Fibroblast of skin of back (primary cell): ENCODE measurements around the gene FOXP1.

Experiments
- DNase-seq: peaks from one replicate; pipeline ENCODE4 v3.0.0-alpha.2; 2013

Gene FOXP1

DNA sequence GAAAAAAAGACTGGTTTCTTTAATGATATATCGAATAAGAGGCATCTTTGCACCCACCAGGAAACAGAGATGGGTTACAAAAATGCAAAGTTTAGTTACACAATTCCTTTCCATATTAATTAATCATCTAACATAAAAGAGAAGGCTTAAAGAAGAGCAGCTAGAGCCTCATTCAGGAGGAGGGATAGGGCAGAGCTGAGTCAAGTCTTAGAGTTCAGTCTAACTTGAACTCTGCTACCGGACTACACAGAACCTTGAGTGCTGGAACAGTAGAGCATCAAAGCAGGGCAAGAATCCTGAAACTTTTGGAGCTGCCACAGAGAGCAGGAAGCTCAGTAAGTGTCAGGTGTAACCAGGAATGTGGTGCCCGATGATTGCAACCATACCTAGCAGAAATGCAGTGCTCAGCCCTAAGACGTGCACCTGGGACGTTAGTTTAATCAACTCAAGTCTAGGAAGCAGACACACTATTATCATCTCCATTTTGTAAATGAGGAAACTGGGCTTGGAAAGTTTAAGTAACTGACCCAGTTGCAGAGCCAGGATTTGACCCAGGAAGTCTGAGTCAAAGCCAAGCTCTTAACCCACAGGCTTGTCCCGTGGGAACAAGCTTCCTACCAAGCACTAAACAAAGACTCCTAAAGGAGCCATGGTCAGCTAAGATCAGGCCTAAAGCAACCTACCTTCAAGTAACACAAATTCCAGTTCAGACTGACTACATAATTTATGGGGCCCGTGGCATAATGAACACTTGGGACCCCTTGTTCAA lies 187.4 kb downstream of the FOXP1 start:
- DNase-seq: peak; percentile 68

- DNase-seq: no peak
Measured at GRCh38 chr3:71395470-71395869, 188.1 kb downstream of the FOXP1 start.

- no peak for DNase-seq
Measured at GRCh38 chr3:71393745-71394144, 189.8 kb downstream of the FOXP1 start.

GRCh38 chr3:71393093-71393492 lies 190.4 kb downstream of the FOXP1 start:
- peak; percentile 64 for DNase-seq

DNA sequence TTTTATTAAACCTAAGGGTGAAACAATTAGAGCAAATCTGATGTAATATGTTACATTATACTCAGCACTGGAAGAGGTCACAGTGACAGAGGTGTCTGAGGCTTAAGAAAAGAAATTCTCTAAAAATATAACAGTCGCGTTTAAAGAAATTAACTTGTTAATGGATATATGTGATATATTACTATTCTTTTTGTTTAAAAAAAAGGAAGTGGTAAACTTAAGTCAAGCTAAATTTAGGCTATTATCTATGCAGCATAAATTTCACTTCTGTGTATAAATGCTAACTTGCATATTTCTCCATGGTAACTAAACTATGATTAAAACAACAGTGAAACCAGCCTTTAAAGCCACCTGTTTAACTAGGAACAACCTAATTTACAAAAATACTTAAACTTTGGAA lies 191.3 kb downstream of the FOXP1 start:
- DNase-seq: no peak

DNA sequence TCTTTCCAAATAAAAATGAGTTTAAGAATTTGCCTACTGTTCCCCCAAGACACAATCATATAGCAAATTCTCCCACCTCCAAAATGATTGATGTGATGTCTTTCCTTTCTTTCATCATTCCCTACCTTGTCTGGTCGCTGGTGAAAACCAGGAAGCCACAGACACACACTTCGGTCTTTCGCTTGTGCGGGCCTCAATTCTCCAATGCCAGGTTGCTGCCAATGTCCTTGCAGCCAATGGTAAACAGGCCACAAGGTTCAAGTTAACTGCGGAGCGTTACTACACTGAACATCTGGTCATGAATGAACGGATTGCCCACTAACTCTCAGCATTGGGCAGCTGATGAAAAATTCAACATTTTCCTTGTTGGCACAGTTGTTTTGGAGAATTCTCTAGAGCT lies 192.2 kb downstream of the FOXP1 start:
- DNase-seq: no peak

- peak; percentile 74 for DNase-seq
Measured at GRCh38 chr3:71389911-71390573, 193.5 kb downstream of the FOXP1 start.

DNA sequence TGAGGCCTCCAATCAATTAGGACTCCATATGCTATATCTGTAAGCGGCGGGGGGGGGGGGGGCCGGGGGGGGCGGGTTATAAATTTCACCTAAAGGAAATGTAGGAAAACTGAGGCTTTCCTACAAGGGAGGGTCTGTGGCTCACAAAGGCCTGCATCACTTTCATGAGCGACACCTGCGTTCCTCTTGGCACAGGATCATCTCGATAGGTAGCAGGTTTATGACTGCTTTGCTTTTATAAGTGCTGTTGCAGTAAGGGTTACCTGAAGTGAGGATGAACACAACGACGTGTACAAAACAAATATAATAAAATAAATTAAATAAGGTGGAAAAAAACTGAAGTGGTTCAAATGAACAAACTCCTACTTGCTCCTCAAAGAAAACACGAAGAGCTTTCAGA lies 194.3 kb downstream of the FOXP1 start:
- DNase-seq: no peak

DNA sequence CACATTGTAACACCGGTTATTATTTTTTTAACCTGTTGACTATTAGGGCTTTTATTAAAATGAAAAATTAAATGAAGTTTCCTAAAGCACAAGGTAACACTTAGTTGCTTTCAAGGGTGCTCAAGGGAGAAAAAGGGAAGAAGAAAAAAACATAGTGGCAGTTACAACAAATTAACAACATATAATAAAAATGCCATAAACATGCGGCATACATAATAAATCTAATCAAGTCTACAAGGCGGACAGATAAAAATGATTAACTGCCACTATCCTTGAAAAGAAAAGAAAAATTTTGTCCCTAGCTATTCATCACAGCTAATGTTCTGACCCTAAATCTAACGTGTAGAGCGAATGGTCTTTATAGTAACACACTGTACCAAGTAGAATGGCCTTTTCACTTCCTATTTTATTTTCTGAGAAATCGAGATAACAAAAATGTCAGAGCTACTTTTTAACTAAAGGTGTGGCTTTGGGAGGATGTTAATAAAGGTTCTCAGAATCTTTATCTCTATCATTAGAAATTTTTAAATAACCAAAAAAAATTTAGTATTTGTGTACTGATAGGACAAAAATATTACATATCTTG lies 194.9 kb downstream of the FOXP1 start:
- no peak for DNase-seq

DNA sequence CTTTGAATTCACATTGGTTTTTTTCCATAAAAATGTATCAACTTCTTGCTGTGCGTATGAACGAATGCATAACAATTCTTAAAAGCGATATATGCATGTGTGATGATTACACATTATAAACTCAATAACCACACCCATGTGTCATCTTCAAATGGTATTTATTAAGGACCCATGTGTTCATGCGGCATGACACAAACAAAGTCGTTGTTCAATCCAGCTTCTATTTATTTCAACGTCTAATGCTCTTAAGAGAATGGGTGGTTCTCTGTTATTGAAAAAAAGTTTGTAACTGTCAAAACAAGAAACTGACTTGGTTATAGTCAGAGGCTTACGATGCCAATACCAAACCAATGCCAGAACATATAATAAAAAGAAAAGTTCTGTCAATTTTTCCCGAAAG lies 195.9 kb downstream of the FOXP1 start:
- DNase-seq: no peak

DNA sequence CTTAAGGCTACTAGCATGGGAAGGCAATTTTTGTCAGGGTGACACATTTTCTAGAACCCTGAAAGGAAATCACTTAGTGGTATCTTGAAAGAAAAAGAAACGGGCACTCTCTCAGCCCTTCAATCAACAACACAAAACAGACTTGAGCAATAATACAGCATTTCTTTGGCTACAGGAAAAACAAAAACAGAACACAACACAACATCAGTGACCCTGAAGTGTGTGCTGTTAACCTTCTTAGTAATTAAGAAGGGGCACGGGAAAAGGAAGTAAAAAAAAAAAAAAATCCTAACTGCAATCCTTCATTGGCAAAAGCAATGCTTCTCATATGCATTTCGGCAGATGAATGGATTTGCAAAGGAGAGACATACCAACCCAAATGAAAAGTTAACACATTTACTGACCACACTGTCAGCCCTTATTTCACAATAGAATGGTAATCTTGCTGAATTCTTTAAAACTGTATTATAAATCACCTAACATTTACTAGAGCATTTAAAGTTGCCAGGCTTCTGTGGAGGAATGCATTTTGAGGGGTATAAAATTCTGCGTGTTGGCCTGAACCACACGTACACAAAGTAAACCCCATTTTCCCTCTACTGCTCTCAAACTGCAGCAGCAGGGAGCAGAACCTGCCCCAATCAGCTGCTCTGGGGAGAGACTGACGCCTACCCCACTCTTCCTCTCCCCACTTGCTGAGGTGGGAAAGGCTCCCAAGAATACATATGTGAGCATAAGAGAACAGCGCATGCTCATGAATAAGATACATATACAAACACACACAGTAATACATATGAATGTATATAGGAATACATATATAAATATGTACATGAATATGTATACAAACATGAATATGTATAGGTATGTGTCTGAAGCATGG lies 198.5 kb downstream of the FOXP1 start:
- no peak for DNase-seq

- peak; percentile 70 for DNase-seq
Measured at GRCh38 chr3:71384388-71384787, 199.1 kb downstream of the FOXP1 start.

DNA sequence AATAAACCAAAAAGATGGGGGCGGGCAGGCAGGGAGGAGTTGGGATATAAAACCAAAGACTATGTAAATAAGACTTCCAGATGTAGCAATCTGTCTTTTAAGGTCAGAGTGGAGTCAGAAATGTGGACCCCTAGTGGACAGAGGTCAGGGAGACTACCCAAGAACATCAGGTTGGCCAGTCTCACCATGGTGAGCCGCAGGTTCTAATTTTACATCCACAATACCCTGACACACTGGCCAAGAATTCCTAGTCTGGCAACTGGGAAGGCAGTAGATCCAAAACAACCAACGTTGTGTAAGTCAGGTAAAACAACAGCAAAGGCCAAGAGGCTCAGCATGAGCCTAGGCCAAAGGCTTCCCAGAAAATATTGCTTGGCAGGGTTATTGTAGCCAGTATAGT lies 203.4 kb downstream of the FOXP1 start:
- peak; percentile 27 for DNase-seq

GRCh38 chr3:71378509-71378908 lies 205.0 kb downstream of the FOXP1 start:
- DNase-seq: no peak

DNA sequence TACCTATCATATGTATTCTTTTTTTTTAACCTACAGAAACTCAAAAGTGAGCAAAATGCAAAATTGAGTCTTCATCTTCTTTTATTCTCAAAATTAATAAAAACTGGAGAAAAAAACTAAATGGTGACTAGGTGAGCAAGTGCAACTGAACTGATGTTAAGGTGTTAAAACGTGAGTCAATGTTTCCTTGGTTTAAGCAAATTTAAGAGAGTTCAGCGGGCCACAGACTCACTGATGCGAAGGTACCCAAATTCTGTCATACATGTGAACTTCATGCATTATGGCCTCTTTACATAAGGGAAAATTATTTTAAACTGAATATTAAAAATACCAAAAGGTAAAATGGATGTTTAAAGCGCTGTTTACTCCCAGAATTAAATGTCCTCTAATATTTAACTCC lies 206.6 kb downstream of the FOXP1 start:
- no peak for DNase-seq

DNA sequence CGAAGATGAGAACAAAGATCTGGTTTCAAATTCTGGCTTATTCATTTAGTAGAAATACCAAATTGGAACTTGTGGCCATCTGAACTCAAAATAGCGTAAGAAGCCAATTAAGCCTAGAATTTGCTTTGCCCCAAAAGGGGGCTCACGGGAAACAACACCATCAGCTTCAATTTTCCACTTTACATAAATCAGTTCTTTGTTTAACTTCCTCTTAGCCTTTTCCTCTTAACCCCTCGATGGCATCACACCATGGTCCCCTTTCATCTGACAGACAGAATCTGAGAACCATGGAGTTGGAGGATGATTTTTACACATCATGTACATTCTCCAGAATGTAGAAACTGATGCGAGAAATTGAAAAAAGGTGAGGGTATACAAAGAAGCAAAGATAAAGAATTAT lies 207.0 kb downstream of the FOXP1 start:
- DNase-seq: no peak

DNA sequence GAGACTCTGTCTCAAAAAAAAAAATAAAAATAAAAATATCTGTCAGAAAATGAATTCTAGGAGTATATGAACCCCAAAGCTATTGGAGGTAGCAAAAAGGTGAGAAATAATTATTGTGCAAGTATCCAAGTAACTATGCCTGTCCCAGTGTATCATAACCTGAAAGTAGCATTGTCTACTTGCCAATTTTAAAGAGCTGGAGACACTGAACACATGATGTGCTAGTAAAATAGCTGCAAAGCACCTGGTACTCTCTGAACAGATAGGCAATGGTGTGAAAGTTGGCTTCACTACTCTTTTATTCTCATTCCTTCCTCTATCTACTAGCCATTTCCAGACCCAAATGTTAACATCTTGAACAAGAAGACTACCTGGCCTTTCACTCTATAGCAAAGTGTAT lies 208.9 kb downstream of the FOXP1 start:
- no peak for DNase-seq

DNA sequence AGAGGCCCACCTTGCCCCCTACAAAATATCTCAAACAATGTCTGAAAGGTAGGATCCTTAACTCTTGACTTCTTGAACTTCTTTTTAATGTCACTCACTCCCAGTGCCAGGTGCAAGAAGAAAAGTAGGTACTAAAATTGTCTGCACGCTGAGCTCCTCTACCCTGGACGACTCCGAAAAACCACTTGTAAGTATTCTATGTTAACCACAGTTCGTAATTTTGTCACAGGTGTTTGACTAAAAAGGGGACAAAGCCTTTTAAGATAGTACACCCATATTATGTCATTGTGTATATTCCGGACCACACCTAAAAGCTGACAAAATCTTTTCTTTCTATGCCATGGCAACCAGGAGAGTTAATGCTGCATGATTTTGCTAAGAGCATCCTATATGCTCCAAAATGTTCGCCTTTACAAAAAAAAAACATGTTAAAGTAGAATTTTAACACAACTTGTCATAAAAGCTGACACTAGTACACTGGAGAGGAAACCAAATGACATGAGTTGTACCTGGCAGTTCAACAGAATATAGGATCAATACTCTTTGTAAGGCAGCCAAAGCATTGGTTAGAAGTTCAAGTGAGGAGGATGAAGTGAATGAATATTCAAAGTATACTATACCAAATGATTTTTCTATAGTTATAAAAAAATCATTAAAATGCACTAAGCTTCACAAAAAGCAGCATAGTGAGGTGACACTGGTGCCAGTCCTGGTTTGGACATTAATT lies 210.5 kb downstream of the FOXP1 start:
- no peak for DNase-seq

- DNase-seq: no peak
Measured at GRCh38 chr3:71372241-71372768, 211.2 kb downstream of the FOXP1 start.

GRCh38 chr3:71371282-71371681 lies 212.2 kb downstream of the FOXP1 start:
- peak; percentile 26 for DNase-seq

DNA sequence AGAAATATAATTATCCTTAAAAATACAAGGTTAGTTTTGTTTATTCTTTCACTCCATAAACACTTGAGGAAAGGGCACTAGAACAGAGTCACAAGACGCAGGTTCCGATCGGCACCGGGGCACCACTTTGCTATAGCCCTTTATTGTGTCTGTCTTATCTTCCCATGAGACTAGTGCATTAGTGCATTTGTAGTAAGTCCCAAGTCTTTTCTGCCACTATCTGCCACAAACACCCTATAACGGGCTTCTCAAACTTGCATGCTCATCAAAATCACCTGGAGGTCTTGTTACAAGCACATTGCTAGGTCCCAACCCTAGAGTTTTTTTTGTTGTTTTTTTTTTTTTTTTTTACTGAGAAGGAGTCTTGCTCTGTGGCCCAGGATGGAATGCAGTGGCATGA lies 213.1 kb downstream of the FOXP1 start:
- no peak for DNase-seq
